ENCODE data around the gene MAP3K19. TPM values are rescaled to one million over a fixed set of nuclear protein-coding genes. Genes with fewer than 3 reads are reported as not detected.

MAP3K19 gene
- total RNA-seq, 2 donors from 2014 or later, result not detected

DNA sequence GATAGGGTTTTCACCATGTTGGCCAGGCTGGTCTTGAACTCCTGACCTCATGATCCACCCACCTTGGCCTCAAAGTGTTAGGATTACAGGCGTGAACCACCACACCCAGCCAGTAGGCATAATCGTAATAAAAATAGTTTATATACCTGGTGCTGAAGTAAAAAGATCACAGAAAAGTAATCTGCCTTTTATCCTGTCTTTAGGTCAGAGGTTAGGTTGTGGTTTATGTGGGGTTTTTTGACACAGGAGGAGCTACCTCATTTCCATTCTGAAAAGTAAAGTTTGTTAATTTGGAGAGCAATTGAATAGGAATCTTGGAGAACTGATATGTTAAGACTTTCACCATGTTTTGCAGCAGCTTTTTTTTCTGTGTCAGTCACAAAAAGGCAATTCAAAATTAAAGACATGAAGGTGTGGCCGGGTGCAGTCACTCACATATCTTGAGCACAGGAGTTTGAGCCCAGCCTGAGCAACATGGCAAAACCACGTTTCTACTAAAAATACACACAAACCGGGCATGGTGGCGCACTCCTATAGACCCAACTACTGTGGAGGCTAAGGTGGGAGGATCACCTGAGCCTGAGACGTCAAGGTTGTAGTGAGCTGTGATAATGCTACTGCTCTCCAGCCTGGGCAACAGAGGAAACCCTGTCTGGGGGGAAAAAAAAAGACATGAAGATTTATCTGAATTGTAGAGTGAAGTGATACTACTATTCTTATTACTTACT lies 97.1 kb downstream of the MAP3K19 start:
- intact Hi-C loops (cut with DNase I), result no loop called here
- no peak for DNase-seq (ENCODE audit: low spot score)

- intact Hi-C loops (cut with DNase I), result no loop called here
Measured at GRCh38 chr2:134946073-134946472, 101.2 kb downstream of the MAP3K19 start.

DNA sequence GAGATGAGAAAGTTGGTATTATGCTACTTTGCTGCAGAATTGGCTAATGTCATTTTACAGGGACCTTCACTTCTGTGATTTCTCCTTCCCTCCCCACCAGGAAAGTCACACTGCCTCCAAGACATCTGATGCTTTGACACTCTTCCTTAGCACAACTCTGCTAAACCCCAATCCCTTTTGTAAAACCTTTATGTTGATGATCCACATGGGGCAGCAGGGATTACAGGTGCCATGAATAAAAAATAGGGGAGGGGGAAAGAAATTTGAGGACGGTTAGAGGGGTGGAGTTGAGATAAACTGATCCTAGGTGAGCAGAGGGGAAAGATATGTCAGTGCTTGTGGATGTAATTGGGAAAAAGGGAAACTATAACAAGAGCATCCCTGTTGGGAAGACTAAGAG lies 102.3 kb downstream of the MAP3K19 start:
- intact Hi-C loops (cut with DNase I), result no loop called here
- no peak for DNase-seq (ENCODE audit: low spot score)

More at GRCh38 chr2:134946073-134946472, 101.2 kb downstream of the MAP3K19 start:
- DNase-seq (ENCODE audit: low spot score), result no peak

- intact Hi-C loops (cut with DNase I), result no loop called here
- DNase-seq (ENCODE audit: low spot score), result no peak
Measured at GRCh38 chr2:134943540-134943939, 103.7 kb downstream of the MAP3K19 start.

GRCh38 chr2:134936691-134937090 lies 110.6 kb downstream of the MAP3K19 start:
- DNase-seq (ENCODE audit: low spot score), result no peak
- intact Hi-C loops (cut with DNase I), result no loop called here

DNA sequence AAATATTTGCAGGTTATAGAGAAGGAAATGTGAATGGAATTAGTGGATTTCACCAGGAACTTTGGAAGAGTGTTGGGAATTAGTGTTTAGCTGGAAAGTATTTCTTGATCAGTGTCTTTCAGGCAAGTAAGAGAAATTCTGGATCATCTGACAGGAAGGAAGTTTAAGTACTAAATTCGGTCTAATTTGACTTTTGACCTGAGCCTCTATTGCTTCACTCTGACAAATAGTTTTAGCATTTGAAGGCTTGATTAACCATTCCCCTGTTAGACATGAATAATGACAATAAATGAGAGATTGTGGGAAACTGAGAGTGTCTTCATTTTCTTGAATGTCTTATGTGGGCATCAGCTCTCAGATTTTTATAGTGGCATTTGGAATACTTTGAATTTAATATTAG lies 112.6 kb downstream of the MAP3K19 start:
- intact Hi-C loops (cut with DNase I), result no loop called here

GRCh38 chr2:134934150-134934549 lies 113.1 kb downstream of the MAP3K19 start:
- no peak for DNase-seq (ENCODE audit: low spot score)
- intact Hi-C loops (cut with DNase I), result no loop called here

More for the DNA sequence above, 112.6 kb downstream of the MAP3K19 start:
- no peak for DNase-seq (ENCODE audit: low spot score)

- intact Hi-C loops (cut with DNase I), result no loop called here
- DNase-seq (ENCODE audit: low spot score), result no peak
Measured at GRCh38 chr2:134933732-134934131, 113.5 kb downstream of the MAP3K19 start.

GRCh38 chr2:134932864-134933526 lies 114.3 kb downstream of the MAP3K19 start:
- intact Hi-C loops (cut with DNase I), result no loop called here
- no peak for DNase-seq (ENCODE audit: low spot score)

DNA sequence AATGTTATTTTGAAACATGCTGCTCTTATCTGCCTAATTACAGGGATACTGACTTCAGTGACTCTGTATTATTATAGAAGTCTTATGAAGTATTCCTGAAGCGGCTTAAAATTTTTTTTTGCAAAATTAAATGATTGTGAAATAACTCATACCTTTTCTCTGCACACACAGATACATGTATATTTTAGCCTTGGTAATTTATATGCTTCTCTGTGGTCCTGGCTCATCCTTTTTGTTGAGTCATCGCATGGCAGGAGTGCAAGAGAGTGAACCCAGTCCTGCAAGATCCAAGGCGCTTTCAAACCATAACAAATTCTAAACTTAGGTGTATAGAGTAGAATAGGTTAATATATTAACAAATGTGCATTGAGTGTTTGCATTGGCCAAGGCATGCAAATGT lies 120.1 kb downstream of the MAP3K19 start:
- DNase-seq (ENCODE audit: low spot score), result no peak
- intact Hi-C loops (cut with DNase I), result no loop called here

DNA sequence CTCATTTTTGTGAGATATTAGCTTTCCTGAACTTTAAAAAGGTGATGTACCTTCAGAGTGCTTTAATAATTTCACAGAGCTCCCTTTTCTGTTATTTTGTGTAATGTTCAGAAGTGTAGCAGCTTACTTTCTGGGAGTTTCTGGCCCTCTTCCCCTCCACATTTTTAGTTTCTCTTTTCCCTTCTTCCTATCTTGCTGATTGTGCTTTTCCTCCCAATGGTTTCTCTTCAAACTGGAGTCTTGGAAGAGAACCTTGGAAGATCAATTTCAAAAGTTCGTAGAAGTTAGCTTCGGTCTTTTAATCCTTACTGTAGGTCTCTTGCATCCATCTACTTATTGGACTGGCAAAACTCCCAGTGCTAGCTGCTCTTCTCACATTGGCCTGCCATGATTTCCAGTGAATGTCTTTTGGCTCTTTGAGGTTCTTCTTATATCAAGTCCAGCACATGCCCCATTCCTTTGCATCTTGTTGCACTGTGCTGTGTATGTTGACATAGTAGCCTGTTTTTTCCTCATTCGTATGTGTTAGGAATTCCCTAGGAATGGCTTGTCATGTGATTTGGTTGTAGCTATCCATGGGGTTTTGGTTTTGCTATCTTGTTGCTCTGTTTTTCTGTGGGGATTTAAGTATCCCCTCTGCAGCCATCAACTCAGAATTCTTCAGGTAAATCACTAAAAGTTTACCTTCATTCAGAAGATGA lies 120.9 kb downstream of the MAP3K19 start:
- intact Hi-C loops (cut with DNase I), result no loop called here
- no peak for DNase-seq (ENCODE audit: low spot score)

DNA sequence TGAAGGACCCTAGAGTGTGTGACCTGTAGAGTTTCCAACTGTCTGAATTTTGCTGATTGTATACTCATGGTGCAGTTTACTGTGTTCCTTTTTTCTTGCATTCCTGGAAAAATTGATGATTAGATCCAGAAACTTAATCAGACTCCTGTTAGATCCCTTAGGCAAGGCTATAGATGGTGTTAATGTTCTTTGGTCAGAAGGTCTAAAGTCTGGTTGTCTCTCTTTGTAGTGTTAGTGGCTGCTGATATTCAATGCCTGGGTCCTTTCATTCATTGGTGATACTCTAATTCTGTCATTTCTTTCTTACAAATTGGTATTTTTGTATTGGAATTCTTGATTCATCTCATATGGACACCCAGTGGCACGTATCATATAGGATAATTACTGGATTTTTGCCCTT lies 122.3 kb downstream of the MAP3K19 start:
- DNase-seq (ENCODE audit: low spot score), result no peak
- intact Hi-C loops (cut with DNase I), result no loop called here

GRCh38 chr2:134919341-134920210 lies 127.7 kb downstream of the MAP3K19 start:
- no peak for DNase-seq (ENCODE audit: low spot score)
- intact Hi-C loops (cut with DNase I), result no loop called here

GRCh38 chr2:134918526-134919340 lies 128.5 kb downstream of the MAP3K19 start, which contains the start of gene CCNT2:
TSS of gene CCNT2 (plus strand) at chr2:134918822. CDS start at chr2:134918855, 33 bp downstream.
- DNase-seq (ENCODE audit: low spot score), result peak; percentile 100
- intact Hi-C loops (cut with DNase I), result no loop called here

DNA sequence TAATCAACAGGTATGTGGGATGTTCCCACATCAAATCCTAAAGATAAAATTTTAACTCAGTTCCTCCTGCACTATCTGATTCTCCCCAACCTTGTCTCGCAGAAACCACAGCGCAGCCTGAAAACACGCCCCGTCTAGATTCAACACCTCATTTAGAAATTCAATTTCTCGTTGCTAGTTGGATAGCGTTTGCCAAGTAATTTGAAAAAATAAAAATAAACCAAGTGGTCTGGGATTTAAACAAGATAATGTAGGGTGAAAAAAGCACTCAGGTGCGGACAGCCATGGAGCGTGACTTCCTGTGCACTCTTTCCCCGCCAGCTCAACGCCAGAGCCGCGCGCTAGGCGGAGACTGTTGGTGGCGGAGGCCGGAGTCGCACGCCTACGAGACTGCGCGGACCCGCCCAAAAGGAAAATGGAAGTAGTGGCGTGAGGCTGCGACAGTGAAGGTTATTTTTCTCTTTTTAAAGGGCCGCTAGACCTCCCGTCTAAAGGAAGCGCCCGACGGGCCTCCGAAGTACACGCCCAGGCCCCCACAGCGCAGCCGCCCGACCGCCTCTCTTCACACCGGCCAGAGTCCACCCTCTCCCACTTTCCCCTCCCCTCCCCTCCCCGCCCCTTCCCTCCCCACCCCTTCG lies 129.2 kb downstream of the MAP3K19 start:
- intact Hi-C loops (cut with DNase I), result no loop called here
- DNase-seq (ENCODE audit: low spot score), result no peak

- no peak for DNase-seq (ENCODE audit: low spot score)
- intact Hi-C loops (cut with DNase I), result no loop called here
Measured at GRCh38 chr2:134917360-134917865, 129.8 kb downstream of the MAP3K19 start.

All from posterior vena cava (tissue), 2 donors.